COLO668 (cell line): ENCODE data around the gene SRP14.
A peak's percentile ranks its signal among the peaks of the same experiment; 100 is the strongest.
"Not testable (repeated sequence)": the region's sequence is repeated elsewhere in the genome, so short reads cannot be mapped to it uniquely, and the experiment has no call there.

ENCODE experiments used
- DNase-seq: peaks from one replicate; lab custom pipeline; 2025; ENCODE audit not compliant: unreplicated experiment; lab: John Stamatoyannopoulos, UW

The SRP14 gene

GRCh38 chr15:40032125-40032839, 6.7 kb downstream of the SRP14 start:
- no peak for DNase-seq

GRCh38 chr15:40031300-40031699, 7.7 kb downstream of the SRP14 start:
- no peak for DNase-seq

GRCh38 chr15:40029979-40030893, 8.7 kb downstream of the SRP14 start:
- peak; percentile 44 for DNase-seq

GRCh38 chr15:40028853-40029252, 10.1 kb downstream of the SRP14 start:
- no peak for DNase-seq

- no peak for DNase-seq
These were observed 10.8 kb downstream of the SRP14 start for GRCh38 chr15:40028193-40028592.

GRCh38 chr15:40016224-40016865, 22.6 kb downstream of the SRP14 start:
- no peak for DNase-seq

- DNase-seq = no peak
These were observed 24.6 kb downstream of the SRP14 start for GRCh38 chr15:40014390-40014789.

GRCh38 chr15:40013372-40013771, 25.6 kb downstream of the SRP14 start:
- DNase-seq = not testable (repeated sequence)

- no peak for DNase-seq
These were observed 27.7 kb downstream of the SRP14 start for GRCh38 chr15:40011303-40011702.

GRCh38 chr15:40010686-40011085, 28.3 kb downstream of the SRP14 start:
- DNase-seq = no peak

GRCh38 chr15:40008061-40008765, 30.8 kb downstream of the SRP14 start:
- DNase-seq = no peak

GRCh38 chr15:40006646-40007045, 32.3 kb downstream of the SRP14 start:
- no peak for DNase-seq

- DNase-seq = no peak
These were observed 33.0 kb downstream of the SRP14 start for GRCh38 chr15:40006003-40006402.

GRCh38 chr15:40003116-40003916, 35.7 kb downstream of the SRP14 start:
- peak; percentile 38 for DNase-seq

- DNase-seq = peak; percentile 74
These were observed 36.7 kb downstream of the SRP14 start for GRCh38 chr15:40002295-40002694.

- DNase-seq = no peak
These were observed 39.3 kb downstream of the SRP14 start for GRCh38 chr15:39999538-40000200.

GRCh38 chr15:39998511-39999077, 40.4 kb downstream of the SRP14 start:
- no peak for DNase-seq

- no peak for DNase-seq
These were observed 41.3 kb downstream of the SRP14 start for GRCh38 chr15:39997639-39998038.

GRCh38 chr15:39997031-39997430, 42.0 kb downstream of the SRP14 start:
- no peak for DNase-seq
